SK-N-SH treated with all-trans-retinoic acid at 6 μM for 48 hours (cell line): ENCODE results near the gene NPAS3.

Experiments used
- ATAC-seq: fragments of 200-7000 bp; cut with Tn5 transposase; 3 replicates; pipeline ENCODE4 v1.9.1; 2020; ENCODE audit warnings: mild to moderate bottlenecking, moderate library complexity
- ARNTL ChIP-seq: fragments of 450-650 bp; formaldehyde crosslinking; IDR thresholded peaks from 2 replicates; pipeline ENCODE4 v1.5.0; 2020; ENCODE audit warnings: low read depth, mild to moderate bottlenecking, moderate library complexity, borderline replicate concordance
- BACH2 ChIP-seq: fragments of 250-450 bp; sonication (Bioruptor Pico); IDR thresholded peaks from 2 replicates; pipeline ENCODE4 v1.9.0; 2021; ENCODE audit warnings: mild to moderate bottlenecking, borderline replicate concordance
- CSDC2 ChIP-seq: fragments of 250-450 bp; sonication (Bioruptor Pico); IDR thresholded peaks from 2 replicates; pipeline ENCODE4 v1.5.0; 2020; ENCODE audit warnings: mild to moderate bottlenecking, moderate library complexity
- GLIS3 ChIP-seq: fragments of 250-450 bp; sonication (Bioruptor Pico); IDR thresholded peaks from 2 replicates; pipeline ENCODE4 v1.5.0; 2020; ENCODE audit warnings: mild to moderate bottlenecking, moderate library complexity
- ISL1 ChIP-seq: fragments of 250-450 bp; sonication (Bioruptor Pico); IDR thresholded peaks from 2 replicates; pipeline ENCODE4 v2.1.2; 2022; ENCODE audit warnings: mild to moderate bottlenecking, moderate library complexity
- OSR1 ChIP-seq: fragments of 250-450 bp; sonication (Bioruptor Pico); IDR thresholded peaks from 2 replicates; pipeline ENCODE4 v1.8.0; 2022; ENCODE audit warnings: moderate library complexity, mild to moderate bottlenecking, inconsistent platforms
- PATZ1 ChIP-seq: fragments of 250-450 bp; sonication (Bioruptor Pico); IDR thresholded peaks from 2 replicates; pipeline ENCODE4 v1.8.0; 2020; ENCODE audit warnings: mild to moderate bottlenecking, moderate library complexity, borderline replicate concordance
- POU6F1 ChIP-seq: fragments of 250-450 bp; sonication (Bioruptor Pico); IDR thresholded peaks from 2 replicates; pipeline ENCODE4 v1.8.0; 2021; ENCODE audit warnings: low read depth, mild to moderate bottlenecking, moderate library complexity, borderline replicate concordance
- PPARA ChIP-seq: fragments of 250-450 bp; sonication (Bioruptor Pico); IDR thresholded peaks from 2 replicates; pipeline ENCODE4 v1.5.0; 2020; ENCODE audit warnings: mild to moderate bottlenecking, borderline replicate concordance
- SNAI2 ChIP-seq: fragments of 250-450 bp; sonication (Bioruptor Pico); IDR thresholded peaks from 2 replicates; pipeline ENCODE4 v1.5.0; 2020; ENCODE audit warnings: mild to moderate bottlenecking, moderate library complexity
- TCF4 ChIP-seq: fragments of 250-450 bp; sonication (Bioruptor Pico); IDR thresholded peaks from 2 replicates; pipeline ENCODE4 v1.8.0; 2021; ENCODE audit warnings: mild to moderate bottlenecking, moderate library complexity, borderline replicate concordance
- TOX ChIP-seq: fragments of 250-450 bp; sonication (Bioruptor Pico); IDR thresholded peaks from 2 replicates; pipeline ENCODE4 v1.8.0; 2021; ENCODE audit warnings: mild to moderate bottlenecking, moderate library complexity, borderline replicate concordance
- ZC3H10 ChIP-seq: fragments of 250-450 bp; sonication (Bioruptor Pico); IDR thresholded peaks from 2 replicates; pipeline ENCODE4 v1.5.1; 2021; ENCODE audit warnings: mild to moderate bottlenecking, moderate library complexity
- ZFP3 ChIP-seq: fragments of 250-450 bp; sonication (Bioruptor Pico); IDR thresholded peaks from 2 replicates; pipeline ENCODE4 v1.5.0; 2020; ENCODE audit warnings: mild to moderate bottlenecking, moderate library complexity
- ZNF565 ChIP-seq: fragments of 450-650 bp; formaldehyde crosslinking; conservative IDR thresholded peaks from 2 replicates; pipeline ENCODE4 v1.5.0; 2020; ENCODE audit warnings: low read depth, mild to moderate bottlenecking, moderate library complexity
- ZNF70 ChIP-seq: fragments of 450-650 bp; formaldehyde crosslinking; IDR thresholded peaks from 2 replicates; pipeline ENCODE4 v1.5.0; 2020; ENCODE audit warnings: mild to moderate bottlenecking, moderate library complexity
- ZNF8 ChIP-seq: fragments of 450-650 bp; formaldehyde crosslinking; IDR thresholded peaks from 2 replicates; pipeline ENCODE4 v1.5.0; 2020; ENCODE audit warnings: mild to moderate bottlenecking, moderate library complexity
- TF ChIP-seq, protein P1 (sequence below): fragments of 250-450 bp; sonication (Bioruptor Pico); IDR thresholded peaks from 2 replicates; pipeline ENCODE4 v1.5.1; 2021; ENCODE audit warnings: mild to moderate bottlenecking, moderate library complexity
- TF ChIP-seq, protein P2 (sequence below): fragments of 250-450 bp; sonication (Bioruptor Pico); IDR thresholded peaks from 2 replicates; pipeline ENCODE4 v1.5.1; 2020; ENCODE audit warnings: low read depth, mild to moderate bottlenecking, moderate library complexity
- TF ChIP-seq, protein P3 (sequence below): fragments of 250-450 bp; sonication (Bioruptor Pico); IDR thresholded peaks from 2 replicates; pipeline ENCODE4 v1.5.0; 2020; ENCODE audit warnings: mild to moderate bottlenecking, moderate library complexity

NPAS3 gene

DNA sequence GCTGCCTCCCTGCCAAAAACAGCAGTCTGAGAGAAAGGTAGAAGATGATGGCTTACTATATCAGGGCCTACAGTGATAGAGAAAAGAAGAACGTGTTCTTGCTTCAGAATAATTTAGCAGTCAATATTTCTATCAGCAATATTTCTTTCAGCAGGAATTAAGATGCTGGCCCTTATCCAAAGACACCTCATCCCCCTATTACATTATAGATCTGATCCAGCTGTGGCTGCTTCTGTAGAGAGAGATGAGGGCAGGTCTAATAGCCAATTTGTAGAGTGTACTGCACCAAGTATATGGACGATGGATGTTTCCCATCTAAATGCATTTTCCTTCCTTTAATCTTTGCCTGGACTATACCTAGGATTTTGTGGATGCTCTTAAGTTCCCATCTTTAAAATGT, 451.7 kb downstream of the NPAS3 start:
- TF ChIP-seq ARNTL (no peak), PATZ1 (CRISPR knock-in tag) (no peak), SNAI2 (CRISPR knock-in tag) (no peak)
- TF ChIP-seq, protein P1, sequence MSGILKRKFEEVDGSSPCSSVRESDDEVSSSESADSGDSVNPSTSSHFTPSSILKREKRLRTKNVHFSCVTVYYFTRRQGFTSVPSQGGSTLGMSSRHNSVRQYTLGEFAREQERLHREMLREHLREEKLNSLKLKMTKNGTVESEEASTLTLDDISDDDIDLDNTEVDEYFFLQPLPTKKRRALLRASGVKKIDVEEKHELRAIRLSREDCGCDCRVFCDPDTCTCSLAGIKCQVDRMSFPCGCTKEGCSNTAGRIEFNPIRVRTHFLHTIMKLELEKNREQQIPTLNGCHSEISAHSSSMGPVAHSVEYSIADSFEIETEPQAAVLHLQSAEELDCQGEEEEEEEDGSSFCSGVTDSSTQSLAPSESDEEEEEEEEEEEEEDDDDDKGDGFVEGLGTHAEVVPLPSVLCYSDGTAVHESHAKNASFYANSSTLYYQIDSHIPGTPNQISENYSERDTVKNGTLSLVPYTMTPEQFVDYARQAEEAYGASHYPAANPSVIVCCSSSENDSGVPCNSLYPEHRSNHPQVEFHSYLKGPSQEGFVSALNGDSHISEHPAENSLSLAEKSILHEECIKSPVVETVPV (CRISPR knock-in tag), result no peak
- ATAC-seq, result no peak

DNA sequence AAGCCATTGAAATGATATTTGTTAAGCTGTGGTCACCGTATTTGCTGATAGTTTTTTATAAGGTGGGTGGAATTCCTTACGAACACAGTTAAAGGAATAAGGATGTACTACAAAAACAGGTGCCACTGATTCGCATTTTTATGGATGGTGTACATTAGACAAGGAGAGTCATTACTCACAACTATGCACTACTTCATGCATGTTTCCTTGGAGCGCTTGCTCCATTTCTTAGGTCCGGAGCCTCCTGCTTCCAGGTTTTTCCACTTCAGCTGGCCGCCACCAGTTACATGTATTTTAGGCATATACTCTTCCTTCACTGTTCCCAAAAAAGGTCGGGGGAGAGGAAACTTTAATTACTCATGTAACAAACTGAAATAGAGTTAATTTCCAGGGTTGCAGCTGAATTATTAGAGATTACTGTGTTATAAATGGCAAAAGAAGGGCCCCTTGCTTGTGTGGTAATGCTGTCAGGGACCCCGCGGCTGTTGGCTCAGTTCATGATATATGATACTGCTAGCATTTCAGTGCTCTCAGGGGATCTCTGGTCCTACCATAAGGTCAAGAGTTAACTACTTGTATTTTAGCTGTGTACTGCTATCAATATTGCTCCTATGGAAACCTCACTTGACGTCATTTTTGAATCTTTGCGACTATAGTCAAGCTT, 454.7 kb downstream of the NPAS3 start:
- ATAC-seq, result no peak
- TF ChIP-seq TCF4 (CRISPR knock-in tag) (no peak), ISL1 (no peak), ZNF70 (CRISPR knock-in tag) (no peak), OSR1 (CRISPR knock-in tag) (no peak), POU6F1 (CRISPR knock-in tag) (no peak), TOX (no peak), CSDC2 (CRISPR knock-in tag) (no peak), PATZ1 (CRISPR knock-in tag) (no peak), ARNTL (no peak), PPARA (CRISPR knock-in tag) (no peak), ZNF8 (CRISPR knock-in tag) (no peak), ZFP3 (CRISPR knock-in tag) (no peak), ZC3H10 (CRISPR knock-in tag) (no peak), BACH2 (CRISPR knock-in tag) (no peak), SNAI2 (CRISPR knock-in tag) (no peak), ZNF565 (CRISPR knock-in tag) (no peak), GLIS3 (no peak)
- TF ChIP-seq, protein P2, sequence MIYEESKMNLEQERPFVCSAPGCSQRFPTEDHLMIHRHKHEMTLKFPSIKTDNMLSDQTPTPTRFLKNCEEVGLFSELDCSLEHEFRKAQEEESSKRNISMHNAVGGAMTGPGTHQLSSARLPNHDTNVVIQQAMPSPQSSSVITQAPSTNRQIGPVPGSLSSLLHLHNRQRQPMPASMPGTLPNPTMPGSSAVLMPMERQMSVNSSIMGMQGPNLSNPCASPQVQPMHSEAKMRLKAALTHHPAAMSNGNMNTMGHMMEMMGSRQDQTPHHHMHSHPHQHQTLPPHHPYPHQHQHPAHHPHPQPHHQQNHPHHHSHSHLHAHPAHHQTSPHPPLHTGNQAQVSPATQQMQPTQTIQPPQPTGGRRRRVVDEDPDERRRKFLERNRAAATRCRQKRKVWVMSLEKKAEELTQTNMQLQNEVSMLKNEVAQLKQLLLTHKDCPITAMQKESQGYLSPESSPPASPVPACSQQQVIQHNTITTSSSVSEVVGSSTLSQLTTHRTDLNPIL (CRISPR knock-in tag), result no peak
- TF ChIP-seq, protein P3, sequence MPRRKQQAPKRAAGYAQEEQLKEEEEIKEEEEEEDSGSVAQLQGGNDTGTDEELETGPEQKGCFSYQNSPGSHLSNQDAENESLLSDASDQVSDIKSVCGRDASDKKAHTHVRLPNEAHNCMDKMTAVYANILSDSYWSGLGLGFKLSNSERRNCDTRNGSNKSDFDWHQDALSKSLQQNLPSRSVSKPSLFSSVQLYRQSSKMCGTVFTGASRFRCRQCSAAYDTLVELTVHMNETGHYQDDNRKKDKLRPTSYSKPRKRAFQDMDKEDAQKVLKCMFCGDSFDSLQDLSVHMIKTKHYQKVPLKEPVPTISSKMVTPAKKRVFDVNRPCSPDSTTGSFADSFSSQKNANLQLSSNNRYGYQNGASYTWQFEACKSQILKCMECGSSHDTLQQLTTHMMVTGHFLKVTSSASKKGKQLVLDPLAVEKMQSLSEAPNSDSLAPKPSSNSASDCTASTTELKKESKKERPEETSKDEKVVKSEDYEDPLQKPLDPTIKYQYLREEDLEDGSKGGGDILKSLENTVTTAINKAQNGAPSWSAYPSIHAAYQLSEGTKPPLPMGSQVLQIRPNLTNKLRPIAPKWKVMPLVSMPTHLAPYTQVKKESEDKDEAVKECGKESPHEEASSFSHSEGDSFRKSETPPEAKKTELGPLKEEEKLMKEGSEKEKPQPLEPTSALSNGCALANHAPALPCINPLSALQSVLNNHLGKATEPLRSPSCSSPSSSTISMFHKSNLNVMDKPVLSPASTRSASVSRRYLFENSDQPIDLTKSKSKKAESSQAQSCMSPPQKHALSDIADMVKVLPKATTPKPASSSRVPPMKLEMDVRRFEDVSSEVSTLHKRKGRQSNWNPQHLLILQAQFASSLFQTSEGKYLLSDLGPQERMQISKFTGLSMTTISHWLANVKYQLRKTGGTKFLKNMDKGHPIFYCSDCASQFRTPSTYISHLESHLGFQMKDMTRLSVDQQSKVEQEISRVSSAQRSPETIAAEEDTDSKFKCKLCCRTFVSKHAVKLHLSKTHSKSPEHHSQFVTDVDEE (CRISPR knock-in tag), result no peak
- TF ChIP-seq, protein P1 (CRISPR knock-in tag), result no peak
